GM12892 (cell line): ENCODE results near the gene TTC31. TPM values are rescaled to one million over a fixed set of nuclear protein-coding genes. Genes with fewer than 3 reads are reported as not detected.
"Not testable (repeated sequence)": the region's sequence is repeated elsewhere in the genome, so short reads cannot be mapped to it uniquely, and the experiment has no call there.

Experiments used
- DNase-seq: peaks from one replicate; pipeline ENCODE4 v3.0.0; 2011; ENCODE audit not compliant: insufficient read length
- FAIRE-seq: peaks from 2 replicates; lab custom pipeline; 2011; peaks lifted over from hg19 to GRCh38; lab: Jason Lieb, UNC
- POLR2A ChIP-seq: IDR thresholded peaks from 2 replicates; pipeline ENCODE4 v1.6.1; 2011; ENCODE audit warnings: low read depth, low read length, control low read depth
- POLR2AphosphoS5 ChIP-seq: IDR thresholded peaks from 2 replicates; pipeline ENCODE4 v1.6.1; 2011; ENCODE audit warnings: low read depth, low read length, control low read depth
- TAF1 ChIP-seq: IDR thresholded peaks from 2 replicates; pipeline ENCODE4 v1.6.1; 2011; ENCODE audit warnings: low read depth, mild to moderate bottlenecking, control low read depth, low read length, borderline replicate concordance
- polyA plus RNA-seq: library from polyadenylated mRNA; unstranded; fragments of >200 nt; gene quantifications from one replicate; pipeline ENCODE4 v1.2.1, GENCODE V29; 2012; ENCODE audit warnings: missing spikeins, inconsistent platforms; ENCODE audit not compliant: missing spikeins

TTC31 gene
- polyA plus RNA-seq: 17.8 TPM

DNA sequence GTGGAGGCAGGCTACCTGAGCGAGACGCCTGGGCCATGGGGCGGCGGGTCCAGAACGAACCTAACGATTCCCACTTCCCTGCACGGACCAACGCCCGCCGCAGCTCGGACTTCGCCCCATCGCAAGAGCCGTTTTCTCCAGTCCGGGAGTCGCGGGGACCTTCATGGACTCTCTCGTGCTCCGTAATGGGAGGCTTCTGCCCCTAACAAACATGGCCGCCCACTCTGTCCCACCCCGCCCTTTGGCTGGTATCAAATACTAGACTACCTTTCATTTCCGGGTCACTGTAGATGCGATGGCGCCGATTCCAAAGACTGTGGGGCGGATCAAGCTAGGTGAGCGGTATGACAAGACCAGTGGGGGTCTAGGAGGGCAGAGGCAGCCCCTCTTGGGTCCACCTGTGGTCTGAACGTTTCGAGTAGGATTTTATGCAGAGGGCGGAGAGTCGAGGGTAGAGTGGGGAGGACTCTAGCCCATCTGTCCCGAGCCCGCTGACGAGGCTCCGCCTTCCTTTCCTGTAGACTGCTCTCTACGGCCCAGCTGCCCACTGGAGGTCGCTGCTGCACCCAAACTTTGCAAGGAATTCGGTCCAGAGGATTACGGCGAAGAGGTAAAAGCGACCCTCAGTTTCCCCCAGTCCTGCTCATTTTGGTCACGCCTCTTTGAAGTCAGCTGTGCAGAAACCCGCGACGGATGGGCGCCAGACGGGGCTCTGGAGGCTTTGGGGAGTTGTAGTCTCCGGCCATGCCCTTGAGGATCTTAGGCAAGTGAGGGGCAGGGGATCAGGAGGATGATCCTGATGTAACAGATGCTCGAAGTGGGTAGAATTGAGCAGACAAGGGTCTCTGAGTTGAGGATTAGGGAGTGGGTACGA is at the start of gene TTC31, which contains the start of gene CCDC142:
Gene TTC31 (plus strand): TSS at position 281 of the 874 bp plus-strand sequence. CDS start 15 bp downstream, at position 296.
Gene CCDC142 (minus strand): TSS at position 198 of the 874 bp plus-strand sequence. CDS start 161 bp downstream, at position 37.
- peak; percentile 64; the same call in 1 of the 2 replicates for TF ChIP-seq TAF1
- peak; percentile 71 for TF ChIP-seq POLR2A
- no peak; the same call in none of the 2 replicates for TF ChIP-seq POLR2AphosphoS5
- peak; percentile 95 for FAIRE-seq
- DNase-seq: peak; percentile 91

DNA sequence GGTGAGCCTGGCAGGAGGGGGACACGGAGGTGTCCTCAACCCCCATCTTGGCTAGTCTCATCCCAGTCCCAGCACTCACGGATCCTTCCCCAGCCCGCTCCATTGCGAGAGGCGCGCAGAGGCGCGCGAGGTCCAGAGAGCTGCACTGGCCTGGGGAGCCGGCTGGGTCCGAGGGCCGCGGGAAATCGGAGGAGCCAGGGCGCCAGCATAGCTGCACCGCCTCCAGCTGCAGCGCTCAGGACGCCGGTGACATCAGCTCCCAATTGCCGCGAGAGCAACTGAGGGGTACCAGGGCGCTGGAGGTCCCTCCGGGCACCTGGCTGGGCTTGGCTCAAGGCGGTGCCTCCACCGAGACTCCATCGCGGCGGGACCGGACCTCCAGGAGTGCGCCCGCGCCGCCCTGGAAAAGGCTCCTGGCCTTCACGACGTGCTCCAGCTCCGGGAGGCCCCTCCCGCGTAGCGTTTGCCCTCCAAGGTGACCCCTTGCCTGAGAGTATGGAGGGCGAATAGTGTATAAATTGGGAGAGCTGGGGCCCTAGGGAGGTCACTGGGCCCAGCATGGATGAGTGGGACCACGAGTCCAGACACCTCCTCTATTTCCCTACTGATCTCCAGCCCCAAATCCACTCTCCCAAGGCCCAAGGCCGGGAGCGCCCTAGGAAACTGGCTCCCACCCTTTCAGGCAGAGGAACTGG is 46.6 kb upstream of the TTC31 start:
- TF ChIP-seq POLR2AphosphoS5: no peak
- no peak for TF ChIP-seq TAF1
- TF ChIP-seq POLR2A: no peak
- FAIRE-seq: no peak
- DNase-seq: no peak

DNA sequence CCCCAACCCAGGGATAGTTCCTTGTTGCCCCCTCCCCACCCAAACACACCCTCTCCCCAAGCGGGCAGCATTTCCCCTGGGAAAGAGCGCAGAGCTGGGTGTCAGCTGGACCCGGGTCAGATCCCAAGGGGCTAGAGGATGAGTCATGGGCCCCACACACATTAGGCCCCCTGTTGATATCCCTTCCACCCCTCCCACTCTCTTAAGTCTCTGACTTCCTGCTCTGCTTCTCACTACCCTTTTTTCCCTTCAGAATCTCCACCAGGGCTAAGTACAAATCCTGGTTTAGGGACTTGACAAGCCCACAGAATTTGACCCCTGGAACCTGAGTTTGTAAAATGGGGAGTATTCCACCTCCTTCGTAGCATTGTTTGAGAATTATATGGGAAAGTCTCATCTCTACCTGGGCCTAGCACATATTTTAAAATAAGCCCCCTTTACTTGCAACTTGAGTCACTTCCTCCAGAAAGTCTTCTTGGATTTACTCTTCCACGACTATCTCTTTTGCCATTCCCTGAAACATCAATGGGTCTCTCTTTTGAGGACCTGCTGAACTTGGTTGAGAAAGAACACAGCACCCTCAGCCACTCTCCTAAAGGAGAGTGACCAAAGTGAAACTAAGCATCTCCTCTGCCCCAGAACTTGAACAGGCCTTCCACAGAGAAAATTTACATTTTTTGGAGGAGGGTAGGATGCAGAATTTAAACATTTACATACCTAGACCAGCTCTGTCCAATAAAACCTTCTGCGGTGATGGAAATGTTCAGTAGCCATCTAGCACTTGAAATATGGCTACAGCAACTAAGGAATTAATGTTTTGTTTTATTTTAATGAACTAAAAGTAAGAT is 45.8 kb upstream of the TTC31 start:
- TF ChIP-seq TAF1: no peak
- no peak for TF ChIP-seq POLR2A
- TF ChIP-seq POLR2AphosphoS5: no peak
- DNase-seq (no peak), FAIRE-seq (no peak)

DNA sequence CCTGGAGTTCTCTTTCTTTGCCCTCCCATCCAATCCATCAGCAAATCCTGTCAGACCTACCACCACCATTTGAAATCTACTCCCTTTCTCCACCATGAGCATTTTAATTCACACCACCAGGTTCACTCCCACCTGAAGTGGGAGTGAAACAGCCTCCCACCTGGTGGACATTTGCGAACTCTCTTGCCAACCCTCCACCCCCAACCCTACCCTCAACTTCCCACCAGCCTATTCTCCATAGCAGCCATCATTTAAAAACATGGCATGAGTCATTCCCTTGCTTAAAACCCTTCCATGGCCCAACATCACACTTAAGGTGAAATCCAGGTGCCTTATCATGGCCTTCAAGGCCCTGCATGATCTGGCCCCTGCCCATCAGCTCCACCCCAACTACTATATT is 44.6 kb upstream of the TTC31 start:
- no peak for FAIRE-seq
- DNase-seq: no peak
- TF ChIP-seq POLR2AphosphoS5 (no peak), TAF1 (no peak), POLR2A (no peak)

DNA sequence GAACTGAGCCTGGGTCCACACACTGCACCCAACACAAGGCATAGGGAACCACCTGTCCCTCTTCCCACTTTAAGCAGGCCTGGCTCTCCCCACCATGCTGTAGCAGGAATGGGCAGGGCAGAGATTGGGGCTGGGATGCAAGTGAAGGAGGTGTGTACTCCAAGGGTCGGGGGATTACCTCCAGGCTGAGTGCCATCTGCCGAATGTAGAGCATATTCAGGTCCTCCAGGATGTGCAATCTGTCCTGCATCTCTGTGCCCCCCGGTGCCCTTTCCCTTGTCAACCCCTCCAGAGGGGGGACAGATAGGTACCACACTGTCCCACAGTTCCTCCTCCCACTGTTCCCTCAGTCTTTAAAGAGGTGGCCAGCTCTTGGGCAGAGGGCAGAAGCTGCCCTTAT is 43.5 kb upstream of the TTC31 start:
- FAIRE-seq (no peak), DNase-seq (no peak)
- TF ChIP-seq POLR2AphosphoS5 (no peak), POLR2A (no peak), TAF1 (no peak)

DNA sequence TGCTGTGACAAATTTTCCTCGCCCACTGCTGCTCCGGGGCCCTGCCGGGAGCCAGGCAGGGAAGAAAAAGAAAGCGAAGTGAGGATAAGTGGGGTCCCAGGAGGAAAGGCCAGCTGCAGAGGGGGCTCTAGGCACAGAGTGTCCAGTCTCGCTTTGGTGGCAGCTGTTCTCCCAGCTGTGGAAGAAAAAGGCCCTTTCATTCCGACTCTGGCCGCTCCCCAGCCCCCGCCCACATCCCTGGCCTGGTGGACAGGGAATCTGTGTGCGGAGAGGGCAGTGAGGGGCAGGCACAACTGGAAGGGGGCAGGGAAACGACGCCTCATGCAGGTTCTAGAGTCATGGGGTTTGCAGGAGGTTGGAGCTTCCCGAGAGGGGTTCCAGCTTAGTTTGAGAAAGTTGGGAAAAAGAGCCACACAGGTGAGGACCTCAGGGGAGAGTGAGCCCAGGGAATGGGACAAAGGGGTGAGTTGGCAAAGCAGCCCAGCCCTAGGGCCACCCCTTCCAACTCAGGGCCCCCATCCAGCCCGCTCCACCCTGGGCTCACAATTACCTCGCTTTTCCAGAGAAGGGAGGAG is 43.0 kb upstream of the TTC31 start:
- DNase-seq (no peak), FAIRE-seq (no peak)
- no peak for TF ChIP-seq TAF1
- TF ChIP-seq POLR2AphosphoS5: no peak
- no peak for TF ChIP-seq POLR2A

DNA sequence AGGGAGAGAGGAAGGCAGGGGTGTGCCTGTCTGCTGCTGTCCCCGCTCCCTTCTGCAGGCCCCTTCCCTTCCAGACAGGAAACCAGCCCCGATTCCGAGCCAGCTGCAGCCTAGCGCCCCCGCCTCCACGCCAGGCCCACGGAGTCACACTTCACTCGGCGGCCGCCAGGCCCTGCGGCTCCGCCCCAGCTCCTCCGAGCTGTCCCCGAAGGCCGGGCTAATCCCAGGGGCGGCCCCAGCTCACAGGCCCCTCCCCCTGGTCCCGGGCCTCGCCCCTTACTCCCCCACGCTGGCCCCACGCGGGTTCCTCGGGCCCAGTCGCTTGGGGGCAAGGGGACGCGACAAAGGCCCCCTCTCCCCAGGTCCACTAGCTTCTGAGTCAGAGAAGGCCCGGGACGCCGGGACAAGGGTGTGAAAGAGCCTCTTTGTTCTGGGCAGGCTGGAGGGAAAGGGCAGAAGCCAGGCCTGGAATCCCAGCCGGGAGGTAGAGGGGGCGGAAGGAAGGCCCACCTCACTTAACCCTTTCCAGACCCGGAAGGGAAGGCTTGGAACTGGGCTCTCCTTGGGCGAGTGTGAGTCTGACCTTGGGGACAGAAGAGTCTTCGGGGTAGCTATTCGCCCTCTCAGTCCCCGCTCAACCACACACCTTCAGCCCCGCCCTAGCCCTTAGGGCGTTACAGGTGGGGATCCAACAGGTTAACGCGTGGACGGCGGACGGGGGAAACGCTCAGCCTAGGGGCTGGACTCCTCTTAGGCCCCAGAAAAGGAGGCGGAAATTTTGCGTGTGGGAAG is 42.3 kb upstream of the TTC31 start:
- DNase-seq (peak; percentile 99), FAIRE-seq (peak; percentile 57)
- TF ChIP-seq TAF1: no peak
- TF ChIP-seq POLR2A: peak; percentile 55; the same call in 1 of the 2 replicates

DNA sequence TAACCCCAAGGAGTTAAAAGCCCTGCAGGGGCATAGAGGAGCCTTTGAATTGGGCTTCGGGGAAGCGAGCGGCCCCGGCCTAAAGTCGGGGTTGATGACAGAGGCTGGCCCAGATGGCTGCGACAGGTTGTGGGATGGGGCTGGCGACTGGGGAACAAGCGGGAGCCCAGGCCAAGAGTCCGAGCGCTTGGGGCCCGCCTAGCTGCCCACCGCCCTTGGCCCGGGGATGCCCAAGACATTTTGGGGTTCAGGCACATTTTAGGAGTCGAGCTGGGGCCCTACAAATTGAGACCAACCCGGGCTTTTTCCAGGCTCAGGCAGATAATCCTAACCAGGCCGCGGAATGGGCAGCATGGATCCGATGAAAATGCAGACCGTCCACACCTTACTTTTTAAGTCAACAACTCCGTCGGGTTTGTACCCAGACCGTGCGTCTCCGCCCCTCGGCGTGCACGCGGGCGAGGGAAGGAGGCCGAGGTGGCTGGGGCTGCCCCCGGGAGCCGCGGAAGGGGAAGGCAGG is 41.7 kb upstream of the TTC31 start:
- DNase-seq (peak; percentile 55), FAIRE-seq (no peak)
- no peak for TF ChIP-seq POLR2A
- no peak for TF ChIP-seq TAF1
- TF ChIP-seq POLR2AphosphoS5: no peak

DNA sequence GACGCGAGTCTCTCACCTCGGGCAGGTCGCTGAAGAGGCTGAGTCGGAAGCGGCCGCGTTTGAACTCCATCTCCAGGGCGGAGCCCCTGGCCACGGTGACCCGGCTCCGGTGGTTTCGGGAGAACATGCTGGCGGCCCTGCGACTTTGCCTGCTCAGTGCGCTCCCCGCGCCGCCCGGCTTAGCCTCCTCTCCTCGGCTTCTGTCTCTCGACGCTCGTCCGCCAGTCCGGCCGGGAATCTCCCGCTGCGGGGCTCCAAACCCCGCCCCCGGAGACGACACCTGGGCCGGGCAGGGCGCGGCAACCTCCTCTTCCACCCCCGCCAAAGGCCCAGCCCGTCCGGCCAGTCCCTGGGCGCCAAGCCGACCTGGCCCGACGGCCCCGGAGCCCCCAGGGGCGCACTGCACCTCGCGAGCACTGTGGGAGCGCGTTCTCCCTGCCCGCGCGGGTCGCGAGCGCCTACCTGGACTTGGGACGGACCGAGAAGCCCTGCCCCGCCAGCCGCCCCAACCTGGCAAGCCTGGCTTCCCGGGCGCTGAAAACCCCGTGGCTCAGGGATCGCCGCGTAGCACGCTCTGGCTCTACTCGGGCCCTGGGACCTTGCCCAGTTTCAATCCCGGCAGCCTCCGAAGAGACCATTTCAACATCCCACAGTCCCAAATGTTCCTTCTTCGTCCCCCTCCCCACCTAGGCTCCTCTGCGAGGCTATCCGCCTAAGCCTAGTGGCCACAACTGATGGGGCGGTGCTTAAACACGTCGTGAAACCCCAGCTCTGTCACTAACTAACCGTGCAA is 41.0 kb upstream of the TTC31 start, which contains the start of gene RTKN:
Gene RTKN (minus strand): TSS at position 248 of the 793 bp plus-strand sequence. CDS start 121 bp downstream, at position 127.
- peak; percentile 58 for FAIRE-seq
- TF ChIP-seq POLR2A (no peak; the same call in 1 of the 2 replicates), TAF1 (no peak), POLR2AphosphoS5 (no peak)
- DNase-seq: peak; percentile 61

DNA sequence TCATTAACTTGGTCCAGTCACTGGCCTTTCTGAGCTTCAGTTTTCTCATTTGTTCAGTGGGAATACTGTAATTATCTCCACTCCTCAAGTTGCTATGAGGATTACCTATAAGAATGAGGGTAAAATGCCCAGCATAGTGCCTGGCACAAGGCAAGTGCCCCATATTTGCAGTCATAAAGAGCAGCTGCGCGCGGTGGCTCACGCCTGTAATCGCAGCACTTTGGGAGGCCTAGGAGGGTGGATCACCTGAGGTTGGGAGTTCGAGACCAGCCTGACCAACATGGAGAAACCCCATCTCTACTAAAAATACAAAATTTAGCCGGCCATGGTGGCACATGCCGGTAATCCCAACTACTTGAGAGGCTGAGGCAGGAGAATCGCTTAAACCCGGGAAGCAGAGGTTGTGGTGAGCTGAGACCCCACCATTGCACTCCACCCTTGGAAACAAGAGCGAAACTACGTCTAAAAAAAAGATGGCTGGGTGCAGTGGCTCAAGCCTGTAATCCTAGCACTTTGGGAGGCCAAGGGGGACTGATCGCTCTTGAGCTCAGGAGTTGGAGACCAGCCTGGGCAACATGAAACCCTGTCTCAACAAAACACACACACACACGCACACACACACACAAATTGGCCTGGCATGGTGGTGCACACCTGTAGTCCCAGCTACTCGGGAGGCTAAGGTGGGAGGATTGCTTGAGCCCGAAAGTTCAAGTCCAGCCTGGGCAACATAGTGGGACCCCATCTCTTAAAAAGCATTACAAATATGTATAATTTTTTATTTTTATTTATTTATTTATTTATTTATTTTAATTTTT is 40.2 kb upstream of the TTC31 start:
- DNase-seq, FAIRE-seq: not testable (repeated sequence)
